NK-92 (cell line): ENCODE data around the gene ATP9B.

ENCODE experiments used
- DNase-seq: peaks from one replicate; lab custom pipeline; 2025; ENCODE audit not compliant: unreplicated experiment; lab: John Stamatoyannopoulos, UW

The ATP9B gene

DNA sequence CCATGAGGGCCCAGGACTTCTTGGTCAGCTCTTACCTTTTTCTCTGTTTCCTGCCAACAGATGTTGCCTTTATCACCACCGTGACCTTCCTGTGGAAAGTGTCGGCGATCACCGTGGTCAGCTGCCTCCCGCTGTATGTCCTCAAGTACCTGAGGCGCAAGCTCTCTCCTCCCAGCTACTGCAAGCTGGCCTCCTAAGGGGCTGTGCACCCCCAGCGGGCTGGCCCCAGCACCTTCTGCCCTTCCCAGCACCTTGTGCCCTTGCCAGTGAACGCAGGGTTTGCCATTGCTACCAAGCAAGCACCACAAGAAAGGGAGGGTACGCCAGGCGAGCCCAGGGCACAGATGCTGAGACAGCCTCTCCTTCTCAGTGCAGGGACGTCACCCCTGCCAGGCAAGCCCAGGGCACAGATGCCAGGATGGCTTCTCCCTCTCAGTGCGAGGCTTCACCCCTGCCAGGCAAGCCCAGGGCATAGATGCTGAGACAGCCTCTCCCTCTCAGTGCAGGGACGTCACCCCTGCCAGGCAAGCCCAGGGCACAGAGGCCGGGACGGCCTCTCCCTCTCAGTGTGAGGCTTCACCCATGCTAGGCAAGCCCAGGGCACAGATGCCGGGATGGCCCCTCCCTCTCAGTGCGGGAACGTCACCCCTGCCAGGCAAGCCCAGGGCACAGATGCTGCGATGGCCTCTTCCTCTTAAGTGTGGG, 308.1 kb downstream of the ATP9B start:
- no peak for DNase-seq

- no peak for DNase-seq
These were observed 309.5 kb downstream of the ATP9B start for GRCh38 chr18:79378536-79379250.

DNA sequence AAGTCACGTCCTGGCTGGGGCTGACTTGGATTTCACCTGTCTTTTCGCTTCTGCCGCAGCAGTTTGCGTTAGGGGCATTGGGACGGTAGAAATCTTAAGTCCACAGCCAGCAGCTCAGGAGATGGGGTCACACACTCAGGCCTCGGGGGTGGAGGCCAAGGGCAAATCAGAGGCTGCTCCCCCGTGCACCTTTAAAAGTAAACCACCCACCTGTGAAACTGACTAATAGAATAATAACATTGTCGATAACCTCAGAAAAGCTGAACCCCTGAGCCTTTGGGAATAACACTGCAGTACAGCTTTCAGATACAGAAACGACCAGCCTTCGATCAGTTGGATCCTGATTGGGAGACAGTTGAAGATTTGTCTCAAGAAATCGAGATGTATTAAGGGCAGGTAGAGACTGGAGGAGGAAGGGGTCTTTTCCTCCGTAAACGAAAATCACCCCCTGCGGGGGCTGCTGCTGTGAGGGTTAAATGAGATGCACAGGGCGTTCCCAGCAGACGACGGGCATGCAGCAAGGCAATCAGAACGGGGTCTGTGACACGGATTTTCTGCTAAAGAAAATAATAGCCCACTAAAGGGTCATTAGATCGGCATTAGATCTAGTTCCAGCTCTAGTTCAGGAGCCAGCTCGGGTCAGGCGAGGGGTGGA, 310.2 kb downstream of the ATP9B start:
- DNase-seq = no peak

- no peak for DNase-seq
These were observed 311.0 kb downstream of the ATP9B start for GRCh38 chr18:79379931-79380815.

DNA sequence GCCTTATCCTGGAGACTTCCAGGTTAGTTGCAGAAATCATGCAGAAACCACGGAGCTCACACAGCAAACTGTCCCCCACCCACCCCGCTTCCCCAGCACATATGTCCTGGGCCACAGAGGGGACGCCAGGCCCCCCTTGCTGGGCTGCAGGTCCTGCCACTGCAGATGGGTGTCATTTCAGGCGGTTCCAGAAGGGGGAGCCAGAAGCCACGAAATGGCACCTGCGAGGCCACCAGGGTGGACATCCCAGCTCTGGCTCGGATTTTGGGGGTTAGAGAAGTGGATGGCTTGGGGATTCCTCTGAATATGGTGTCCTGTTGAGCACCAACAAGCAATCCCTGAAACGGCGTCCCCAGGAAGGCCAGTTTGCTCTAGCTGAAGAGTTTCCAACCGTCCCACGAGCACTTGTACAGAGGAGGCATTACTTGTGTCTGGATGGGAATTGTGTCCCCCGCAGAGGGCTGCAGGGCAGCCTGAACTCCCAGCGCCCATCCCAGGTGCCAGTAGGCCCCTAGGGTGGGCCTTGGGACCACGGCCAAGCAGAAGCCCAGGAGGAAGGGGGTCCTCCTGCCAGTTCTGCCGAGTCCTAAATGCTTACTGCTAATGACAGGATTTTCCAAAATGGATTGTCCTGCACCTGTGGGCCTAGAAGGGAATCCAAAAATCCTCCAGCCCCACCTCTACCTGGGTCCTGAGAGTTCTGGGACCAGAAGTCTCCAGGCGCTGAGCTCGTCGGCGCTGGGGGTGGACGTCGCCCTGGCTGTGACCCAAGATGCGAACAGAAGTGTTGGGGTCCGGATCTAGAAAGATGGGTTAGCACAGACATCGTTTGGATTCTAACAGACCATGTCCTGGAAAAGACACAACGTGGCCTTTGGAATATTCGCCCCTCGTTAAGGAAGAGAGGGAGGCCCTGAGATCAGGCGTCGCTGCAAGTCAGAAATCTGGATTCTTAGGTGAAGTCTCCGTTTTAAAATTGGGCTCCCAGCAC, 311.9 kb downstream of the ATP9B start:
- no peak for DNase-seq

DNA sequence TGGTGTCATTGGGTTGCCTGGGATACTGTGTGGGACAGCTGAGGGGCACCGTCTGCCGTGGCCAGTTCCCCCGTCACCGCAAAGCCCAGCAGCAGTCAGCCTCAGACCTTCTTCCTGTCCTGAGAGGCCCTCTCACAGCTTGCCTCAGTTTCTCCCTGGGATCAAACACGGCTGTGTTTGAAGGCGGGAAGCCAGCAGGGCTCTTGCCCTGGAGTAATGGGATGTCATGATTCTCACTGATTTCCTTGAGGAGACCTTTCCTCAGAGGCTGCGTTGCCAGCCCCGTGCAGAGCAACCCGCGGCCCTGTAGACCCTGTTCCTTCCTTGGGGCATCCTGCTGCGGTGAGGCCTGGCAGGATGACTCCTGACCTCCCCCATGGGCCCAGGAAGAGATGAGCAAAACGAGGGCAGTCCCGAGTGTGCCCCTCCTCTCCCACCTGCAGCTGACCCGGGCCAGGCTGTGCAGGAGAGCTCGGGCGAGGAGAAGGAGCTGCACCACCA, 312.7 kb downstream of the ATP9B start:
- DNase-seq = no peak

DNA sequence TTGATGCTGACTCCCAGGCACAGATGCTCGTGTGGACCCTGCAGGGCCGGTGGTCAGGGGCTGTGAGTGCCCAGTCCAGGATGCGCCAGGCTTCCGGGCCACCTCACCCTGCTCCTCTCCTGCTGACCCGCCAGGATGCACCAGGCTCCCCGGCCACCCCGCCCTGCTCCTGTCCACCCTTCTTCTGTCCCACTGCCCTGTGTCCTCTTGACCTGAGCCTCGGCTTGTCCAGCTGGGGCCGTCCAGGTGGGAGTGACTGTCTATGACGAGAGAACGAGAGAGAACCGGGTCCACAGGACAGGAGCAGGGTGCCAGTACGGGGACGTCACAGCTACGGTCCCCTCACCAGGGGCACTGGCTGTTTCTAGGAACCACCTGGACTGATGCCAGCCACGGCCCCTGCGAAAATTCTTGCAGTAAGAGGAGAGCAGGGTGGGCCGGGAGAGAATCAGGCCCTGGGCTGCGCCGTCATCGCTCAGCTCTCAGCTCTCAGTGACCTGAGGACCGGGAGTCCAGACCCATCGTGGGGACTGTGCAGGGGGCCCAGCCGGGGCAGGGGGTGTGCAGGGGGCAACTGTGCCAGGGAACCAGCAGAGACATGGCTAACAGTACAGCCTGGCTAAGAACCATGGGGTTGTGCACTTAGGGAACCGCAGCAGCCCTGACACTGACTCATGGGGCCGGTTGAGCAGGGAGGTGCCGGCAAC, 313.6 kb downstream of the ATP9B start:
- DNase-seq = no peak

- DNase-seq = no peak
These were observed 314.3 kb downstream of the ATP9B start for GRCh38 chr18:79383388-79384056.

DNA sequence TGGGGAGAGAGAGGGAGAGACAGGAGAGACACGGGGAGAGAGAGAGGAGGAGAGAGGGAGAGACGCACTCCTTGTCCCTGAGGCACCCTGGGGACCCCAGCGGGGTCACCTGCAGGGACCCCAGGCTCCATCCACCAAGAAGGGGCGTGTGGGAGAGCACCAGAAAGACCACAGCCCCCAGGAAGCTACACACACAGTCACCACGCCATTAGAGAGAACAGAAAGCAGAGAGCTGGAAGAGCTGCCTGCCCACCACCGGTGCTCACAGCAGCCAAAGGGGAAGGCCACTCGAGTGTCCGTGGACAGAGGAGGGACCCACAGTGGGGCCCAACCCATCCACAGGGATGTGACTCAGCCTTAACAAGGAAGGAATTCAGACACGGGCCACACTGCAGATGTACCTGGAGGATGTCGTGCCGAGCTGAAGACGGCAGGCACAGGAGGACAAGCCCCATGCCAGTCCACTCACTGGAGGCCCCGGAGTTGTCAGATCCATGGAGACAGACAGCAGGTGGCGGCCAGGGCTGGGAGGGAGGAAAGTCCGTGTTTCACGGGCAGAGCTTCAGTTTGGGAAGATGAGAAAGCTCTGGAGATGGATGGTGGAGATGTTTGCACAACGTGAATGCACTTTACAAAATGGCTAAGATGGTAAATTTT, 315.1 kb downstream of the ATP9B start:
- DNase-seq = no peak

- no peak for DNase-seq
These were observed 315.6 kb downstream of the ATP9B start for GRCh38 chr18:79384834-79385233.

- DNase-seq = no peak
These were observed 316.1 kb downstream of the ATP9B start for GRCh38 chr18:79385326-79385707.

DNA sequence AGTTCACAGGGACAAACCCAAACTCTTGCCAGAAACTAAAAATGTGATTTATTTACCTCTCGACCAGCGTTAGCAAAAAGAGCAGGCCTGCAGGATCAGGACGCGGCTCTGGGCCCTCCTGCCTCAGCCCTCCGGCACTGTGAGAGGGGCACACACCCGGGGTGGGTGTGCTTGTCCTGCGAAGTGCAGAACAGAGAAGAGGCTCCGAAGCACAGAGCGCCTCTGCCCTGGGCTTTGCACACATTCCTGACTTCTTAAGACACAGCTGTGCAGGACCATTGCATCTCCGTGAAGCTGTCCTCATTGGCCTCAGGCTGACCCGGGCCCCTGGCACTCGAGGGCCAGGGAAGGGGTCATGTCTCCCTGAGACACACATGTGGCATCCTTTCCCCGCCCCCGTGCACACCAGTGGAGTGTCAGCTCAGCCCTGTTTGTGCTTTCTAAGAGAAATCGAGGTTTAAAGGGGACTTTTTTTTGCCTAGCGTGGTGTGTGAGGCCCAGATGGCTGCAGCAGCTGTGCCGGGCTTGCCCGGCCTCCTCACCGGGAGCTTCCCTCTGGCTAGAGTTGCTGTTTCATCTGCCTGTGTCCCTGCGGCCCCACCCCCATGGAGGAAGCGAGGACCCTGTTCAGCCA, 316.6 kb downstream of the ATP9B start:
- no peak for DNase-seq

DNA sequence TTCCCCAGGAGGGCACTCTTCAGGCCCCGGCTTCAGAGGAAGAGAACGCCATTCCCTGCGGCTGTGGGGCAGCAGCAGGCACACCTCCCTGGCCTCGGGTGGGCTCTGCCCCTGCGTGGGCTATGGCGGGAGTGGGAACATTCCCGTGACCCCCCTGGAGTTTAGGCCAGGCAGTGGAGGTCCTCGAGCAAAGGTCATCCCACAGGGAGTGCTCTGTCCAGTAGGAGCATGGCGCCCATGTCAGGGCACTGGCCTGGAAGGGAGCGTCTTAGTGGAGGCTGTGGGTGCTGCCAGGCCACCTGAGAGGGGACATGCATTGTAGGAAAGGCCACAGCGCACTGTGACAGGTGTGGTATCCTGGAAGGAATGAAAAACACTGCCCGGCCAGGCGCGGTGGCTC, 317.4 kb downstream of the ATP9B start:
- no peak for DNase-seq

DNA sequence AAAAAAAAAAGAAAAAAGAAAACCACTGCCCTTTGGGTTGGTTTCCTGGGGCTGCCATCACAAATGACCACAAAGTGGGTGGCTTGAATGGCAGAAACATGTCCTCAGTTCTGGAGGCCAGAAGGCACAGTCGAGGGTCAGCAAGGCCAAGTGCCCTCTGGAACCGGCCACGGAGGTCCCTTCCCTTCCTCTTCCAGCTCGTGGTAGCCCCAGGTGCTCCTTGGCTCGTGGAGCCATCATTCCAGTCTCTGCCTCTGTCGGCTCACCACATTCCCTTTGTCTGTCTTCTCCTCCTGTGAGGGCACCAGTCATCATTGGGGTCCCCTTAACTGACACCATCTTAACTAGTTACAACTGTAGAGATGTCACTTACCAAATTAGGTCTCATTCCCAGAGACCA, 318.0 kb downstream of the ATP9B start:
- DNase-seq = no peak

DNA sequence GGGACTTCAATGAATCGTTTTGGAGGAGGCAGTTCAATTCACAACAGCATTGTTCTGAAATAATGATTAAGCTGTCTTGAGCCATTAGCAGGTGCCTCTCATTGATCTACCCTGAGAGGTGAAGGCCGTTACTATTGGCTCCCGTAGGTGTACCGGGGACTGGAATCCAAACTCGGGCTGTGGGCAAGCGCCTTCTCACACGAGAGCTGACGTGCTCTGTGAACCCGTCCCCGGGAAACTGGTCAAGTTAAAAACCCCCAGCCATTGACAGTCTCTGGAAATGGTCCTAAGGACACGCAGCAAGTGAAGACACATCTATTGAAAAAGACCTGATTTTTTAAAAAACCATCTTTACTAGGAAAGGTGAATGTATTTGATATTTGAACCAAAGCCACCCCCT, 318.4 kb downstream of the ATP9B start:
- DNase-seq = no peak

DNA sequence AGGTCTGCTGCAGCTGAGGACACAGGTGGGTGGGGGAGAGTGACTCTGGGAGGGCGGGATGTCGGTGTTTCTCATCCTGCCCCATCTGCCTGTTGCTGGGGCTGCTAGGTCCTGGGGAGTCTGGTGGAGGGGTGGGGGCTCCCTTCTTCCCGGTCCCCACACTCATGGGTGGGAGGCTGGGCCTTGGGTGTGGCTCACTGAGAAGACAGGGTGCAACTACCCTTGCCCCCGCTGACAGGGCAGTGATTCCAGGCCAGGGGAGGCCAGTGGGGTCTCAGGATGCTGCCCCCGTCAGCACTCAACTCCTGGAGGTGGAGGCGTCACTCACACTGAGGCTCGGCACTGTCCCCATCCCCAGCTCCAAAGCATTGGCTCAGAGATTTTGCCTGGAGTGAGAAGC, 318.8 kb downstream of the ATP9B start:
- no peak for DNase-seq

GRCh38 chr18:79389689-79390088, 320.5 kb downstream of the ATP9B start:
- DNase-seq = no peak

DNA sequence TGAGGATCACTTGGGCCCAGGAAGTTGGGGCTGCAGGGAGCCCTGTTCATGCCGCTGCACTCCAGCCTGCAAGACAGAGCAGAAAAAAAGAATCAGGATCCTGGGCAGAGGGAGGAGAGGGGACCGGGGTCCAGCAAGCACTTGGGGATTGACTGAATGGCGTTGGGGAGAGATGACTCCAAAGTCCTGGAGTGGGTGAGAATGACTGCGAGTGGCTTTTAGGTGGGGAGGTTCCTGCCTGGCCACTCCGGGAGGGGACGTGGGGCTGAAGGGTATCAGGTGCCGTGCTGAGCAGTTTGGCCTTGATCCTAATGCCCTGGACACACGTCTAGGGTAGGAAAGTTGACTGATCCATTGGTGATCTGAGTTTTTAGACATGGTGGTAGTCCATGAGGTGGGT, 323.0 kb downstream of the ATP9B start:
- no peak for DNase-seq
